ENCODE results near the gene TOM1L2. TPM values are rescaled to one million over a fixed set of nuclear protein-coding genes. Genes with fewer than 3 reads are reported as not detected.

The TOM1L2 gene
- total RNA-seq, 1 donor from 2014 or later = 18.3 TPM

GRCh38 chr17:17798010-17798556, 174.1 kb downstream of the TOM1L2 start:
- Mint-ChIP-seq H3K27me3 (no peaks in the 10 kb centered on the region), H3K27ac (no peak overlapping the region), H3K4me3 (no peak overlapping the region), H3K4me1 (peaks cover 3% of the 10 kb centered on the region), H3K36me3 (ENCODE audit: low read depth) (peaks cover 31% of the 10 kb centered on the region), H3K9me3 (no peaks in the 10 kb centered on the region)
- POLR2A ChIA-PET = no interaction called here
- DNase-seq (no peak), ATAC-seq (ENCODE audit: low read depth) (no peak)
- intact Hi-C loops (cut with micrococcal nuclease) = no loop called here
- no peak for TF ChIP-seq CTCF (IDR thresholded peaks at IDR 0.05)
- CTCF ChIA-PET = no interaction called here

- Mint-ChIP-seq H3K27ac (no peak overlapping the region), H3K4me1 (peaks cover 10% of the 10 kb centered on the region), H3K36me3 (ENCODE audit: low read depth) (peaks cover 31% of the 10 kb centered on the region), H3K27me3 (no peaks in the 10 kb centered on the region), H3K9me3 (no peaks in the 10 kb centered on the region), H3K4me3 (no peak overlapping the region)
- DNase-seq = no peak
- intact Hi-C loops (cut with micrococcal nuclease) = no loop called here
- no peak for ATAC-seq (ENCODE audit: low read depth)
- POLR2A ChIA-PET = no interaction called here
- CTCF ChIA-PET = no interaction called here
- TF ChIP-seq CTCF (IDR thresholded peaks at IDR 0.05) = no peak
Measured at GRCh38 chr17:17797119-17797809, 174.9 kb downstream of the TOM1L2 start.

GRCh38 chr17:17796787-17797061, 175.5 kb downstream of the TOM1L2 start:
- CTCF ChIA-PET = no interaction called here

GRCh38 chr17:17795946-17796786, 176.0 kb downstream of the TOM1L2 start:
- intact Hi-C loops (cut with micrococcal nuclease) = no loop called here
- ATAC-seq (ENCODE audit: low read depth) (no peak), DNase-seq (no peak)
- Mint-ChIP-seq H3K36me3 (ENCODE audit: low read depth) (peaks cover 31% of the 10 kb centered on the region), H3K27ac (no peak overlapping the region), H3K9me3 (no peaks in the 10 kb centered on the region), H3K27me3 (no peaks in the 10 kb centered on the region), H3K4me1 (peaks cover 19% of the 10 kb centered on the region), H3K4me3 (no peak overlapping the region)
- no peak for TF ChIP-seq CTCF (IDR thresholded peaks at IDR 0.05)
- ChIA-PET CTCF (no interaction called here), POLR2A (no interaction called here)

More at GRCh38 chr17:17796787-17797061, 175.5 kb downstream of the TOM1L2 start:
- no peak overlapping the region for H3K27ac Mint-ChIP-seq
- POLR2A ChIA-PET = no interaction called here
- H3K4me1 Mint-ChIP-seq = peaks cover 16% of the 10 kb centered on the region
- DNase-seq = no peak
- H3K36me3 Mint-ChIP-seq (ENCODE audit: low read depth) = peaks cover 31% of the 10 kb centered on the region
- H3K4me3 Mint-ChIP-seq = no peak overlapping the region
- intact Hi-C loops (cut with micrococcal nuclease) = no loop called here
- H3K27me3 Mint-ChIP-seq = no peaks in the 10 kb centered on the region
- no peak for TF ChIP-seq CTCF (IDR thresholded peaks at IDR 0.05)
- ATAC-seq (ENCODE audit: low read depth) = no peak
- no peaks in the 10 kb centered on the region for H3K9me3 Mint-ChIP-seq

- TF ChIP-seq CTCF (IDR thresholded peaks at IDR 0.05) = no peak
- Mint-ChIP-seq H3K9me3 (no peaks in the 10 kb centered on the region), H3K27me3 (no peaks in the 10 kb centered on the region), H3K36me3 (ENCODE audit: low read depth) (peaks cover 31% of the 10 kb centered on the region), H3K4me3 (no peak overlapping the region), H3K4me1 (peaks cover 19% of the 10 kb centered on the region), H3K27ac (no peak overlapping the region)
- POLR2A ChIA-PET = no interaction called here
- DNase-seq (no peak), ATAC-seq (ENCODE audit: low read depth) (no peak)
- CTCF ChIA-PET = no interaction called here
- intact Hi-C loops (cut with micrococcal nuclease) = no loop called here
Measured at GRCh38 chr17:17795296-17795695, 176.9 kb downstream of the TOM1L2 start.

All from activated B cell treated with CpG ODN at 0.5 μM for 24 hours (primary cell).